CD4-positive, CD25-positive, alpha-beta regulatory T cell (primary cell): ENCODE results near the gene CARD10. TPM values are rescaled to one million over a fixed set of nuclear protein-coding genes. Genes with fewer than 3 reads are reported as not detected.

Experiments used
- ATAC-seq, 2 donors: fragments of 150-1000 bp; cut with Tn5 transposase; one replicate each; pipeline ENCODE4 v1.10.0; 2021; ENCODE audit warnings: low read depth in 2 of 2, moderate number of reproducible peaks in 2 of 2, moderate library complexity in 1 of 2
- DNase-seq, 3 donors: peaks; one replicate each; pipeline versions ENCODE4 v3.0.0 to v3.0.0-alpha.2; 2012 to 2022; ENCODE audit warnings: mixed read lengths in 1 of 3
- H3K27ac ChIP-seq: one replicate; pipeline ENCODE4 v1.7.0; 2013; ENCODE audit warnings: mild to moderate bottlenecking, low read length; ENCODE audit not compliant: insufficient read depth, poor library complexity, severe bottlenecking
- H3K27me3 ChIP-seq: one replicate; pipeline ENCODE4 v1.7.0; 2013; ENCODE audit warnings: low read length; ENCODE audit not compliant: control insufficient read depth, insufficient read depth
- H3K36me3 ChIP-seq: one replicate; pipeline ENCODE4 v1.7.0; 2013; ENCODE audit warnings: mild to moderate bottlenecking, low read length, moderate library complexity; ENCODE audit not compliant: control insufficient read depth, insufficient read depth
- H3K4me1 ChIP-seq: 2 replicates; pipeline ENCODE4 v1.7.0; 2013; ENCODE audit warnings: mild to moderate bottlenecking, low read length; ENCODE audit not compliant: insufficient read depth, control insufficient read depth, poor library complexity, severe bottlenecking
- H3K4me3 ChIP-seq: one replicate; pipeline ENCODE4 v1.7.0; 2013; ENCODE audit warnings: low read depth, mild to moderate bottlenecking, low read length, moderate library complexity
- H3K9me3 ChIP-seq, 2 experiments: 1 replicate in 1 of 2; 2 replicates in 1 of 2; pipeline ENCODE4 v1.7.0; 2013; ENCODE audit warnings: low read length in 2 of 2, mild to moderate bottlenecking in 1 of 2, moderate library complexity in 1 of 2; ENCODE audit not compliant: control insufficient read depth in 2 of 2
- H3K27ac Mint-ChIP-seq, 3 donors: one replicate each; pipeline ENCODE4 v1.8.0; 2020 to 2022; ENCODE audit warnings: mild to moderate bottlenecking in 3 of 3, mixed read lengths in 3 of 3, moderate library complexity in 2 of 3
- H3K27me3 Mint-ChIP-seq: one replicate; pipeline ENCODE4 v1.8.0; 2022; ENCODE audit warnings: mild to moderate bottlenecking, mixed read lengths
- H3K36me3 Mint-ChIP-seq: one replicate; pipeline ENCODE4 v1.8.0; 2020; ENCODE audit warnings: mixed read lengths
- H3K4me1 Mint-ChIP-seq, 4 donors: one replicate each; pipeline ENCODE4 v1.8.0; 2020 to 2022; ENCODE audit warnings: mixed read lengths in 4 of 4, mild to moderate bottlenecking in 1 of 4
- H3K4me3 Mint-ChIP-seq, 4 donors: one replicate each; pipeline ENCODE4 v1.8.0; 2020 to 2022; ENCODE audit warnings: mild to moderate bottlenecking in 4 of 4, mixed read lengths in 4 of 4, moderate library complexity in 3 of 4
- H3K9me3 Mint-ChIP-seq, 7 donors: one replicate each; pipeline ENCODE4 v1.8.0; 2020 to 2022; ENCODE audit warnings: mixed read lengths in 7 of 7, mild to moderate bottlenecking in 3 of 7, moderate library complexity in 2 of 7
- polyA plus RNA-seq, 4 donors: library from polyadenylated mRNA; unstranded; fragments of 300-500 nt; fragmentation: Illumina TruSeq; gene quantifications; one replicate each; pipeline ENCODE4 v1.2.3, GENCODE V29; 2021
- total RNA-seq: library from RNA; stranded (reverse); gene quantifications from one replicate; pipeline ENCODE4 v1.2.3, GENCODE V29; 2022

Gene CARD10
- total and polyA plus RNA-seq, 5 donors from 2014 or later: not detected

GRCh38 chr22:37476389-37477329 lies 42.6 kb downstream of the CARD10 start:
- Mint-ChIP-seq H3K9me3 (no peaks in the 10 kb centered on the region), H3K4me1 (peaks cover 5 to 20% (median 13%) of the 10 kb centered on the region in 4 donors), H3K36me3 (peaks cover 18% of the 10 kb centered on the region), H3K27me3 (no peaks in the 10 kb centered on the region), H3K27ac (peak overlapping the region; percentile 15 to 73 (median 63)), H3K4me3 (no peak overlapping the region)
- no peak for DNase-seq
- ATAC-seq: no peak
- H3K4me1 ChIP-seq: peaks cover 6% of the 10 kb centered on the region
- no peaks in the 10 kb centered on the region for H3K27me3 ChIP-seq
- no peak overlapping the region for H3K27ac ChIP-seq
- no peaks in the 10 kb centered on the region for H3K9me3 ChIP-seq
- no peak overlapping the region for H3K4me3 ChIP-seq
- H3K36me3 ChIP-seq: peaks cover 79% of the 10 kb centered on the region

- Mint-ChIP-seq H3K27me3 (no peaks in the 10 kb centered on the region), H3K9me3 (no peaks in the 10 kb centered on the region), H3K4me3 (no peak overlapping the region), H3K36me3 (peaks cover 24% of the 10 kb centered on the region), H3K4me1 (peaks cover 0 to 15% (median 12%) of the 10 kb centered on the region in 4 donors), H3K27ac (peak overlapping the region in 2 of 3 donors; percentile 55 to 56)
- Histone ChIP-seq H3K4me3 (no peak overlapping the region), H3K4me1 (no peaks in the 10 kb centered on the region), H3K36me3 (peaks cover 79% of the 10 kb centered on the region), H3K27ac (no peak overlapping the region), H3K27me3 (no peaks in the 10 kb centered on the region), H3K9me3 (no peaks in the 10 kb centered on the region)
- ATAC-seq (no peak), DNase-seq (no peak)
These were observed 44.6 kb downstream of the CARD10 start for GRCh38 chr22:37474447-37475090.

GRCh38 chr22:37473437-37473946 lies 45.7 kb downstream of the CARD10 start:
- H3K4me1 Mint-ChIP-seq: peaks cover 0 to 17% (median 13%) of the 10 kb centered on the region in 4 donors
- H3K4me3 Mint-ChIP-seq: no peak overlapping the region
- H3K27me3 Mint-ChIP-seq: no peaks in the 10 kb centered on the region
- ATAC-seq (no peak), DNase-seq (no peak)
- H3K27ac Mint-ChIP-seq: no peak overlapping the region
- Histone ChIP-seq H3K4me3 (no peak overlapping the region), H3K4me1 (no peaks in the 10 kb centered on the region), H3K27ac (no peak overlapping the region), H3K9me3 (no peaks in the 10 kb centered on the region), H3K27me3 (no peaks in the 10 kb centered on the region), H3K36me3 (peaks cover 78% of the 10 kb centered on the region)
- H3K9me3 Mint-ChIP-seq: no peaks in the 10 kb centered on the region
- H3K36me3 Mint-ChIP-seq: peaks cover 31% of the 10 kb centered on the region

GRCh38 chr22:37472418-37473006 lies 46.7 kb downstream of the CARD10 start:
- Histone ChIP-seq H3K4me1 (no peaks in the 10 kb centered on the region), H3K9me3 (no peaks in the 10 kb centered on the region), H3K36me3 (peaks cover 70% of the 10 kb centered on the region), H3K4me3 (no peak overlapping the region), H3K27ac (no peak overlapping the region), H3K27me3 (no peaks in the 10 kb centered on the region)
- H3K4me3 Mint-ChIP-seq: no peak overlapping the region
- H3K27me3 Mint-ChIP-seq: no peaks in the 10 kb centered on the region
- H3K36me3 Mint-ChIP-seq: peaks cover 33% of the 10 kb centered on the region
- peak in 1 of 2 donors; percentile 32 for ATAC-seq
- peaks cover 0 to 23% (median 13%) of the 10 kb centered on the region in 4 donors for H3K4me1 Mint-ChIP-seq
- H3K9me3 Mint-ChIP-seq: no peaks in the 10 kb centered on the region
- DNase-seq: peak in 1 of 3 donors; percentile 37
- H3K27ac Mint-ChIP-seq: no peak overlapping the region

- no peak overlapping the region for H3K4me3 Mint-ChIP-seq
- H3K36me3 ChIP-seq: peaks cover 71% of the 10 kb centered on the region
- H3K9me3 Mint-ChIP-seq: no peaks in the 10 kb centered on the region
- H3K27ac ChIP-seq: no peak overlapping the region
- H3K4me3 ChIP-seq: no peak overlapping the region
- H3K9me3 ChIP-seq: no peaks in the 10 kb centered on the region
- H3K36me3 Mint-ChIP-seq: peaks cover 27% of the 10 kb centered on the region
- peaks cover 0 to 23% (median 13%) of the 10 kb centered on the region in 4 donors for H3K4me1 Mint-ChIP-seq
- H3K27me3 ChIP-seq: no peaks in the 10 kb centered on the region
- no peak for ATAC-seq
- no peak for DNase-seq
- no peaks in the 10 kb centered on the region for H3K4me1 ChIP-seq
- no peaks in the 10 kb centered on the region for H3K27me3 Mint-ChIP-seq
- H3K27ac Mint-ChIP-seq: no peak overlapping the region
These were observed 47.3 kb downstream of the CARD10 start for GRCh38 chr22:37471727-37472417.

- Histone ChIP-seq H3K4me1 (no peaks in the 10 kb centered on the region), H3K27me3 (no peaks in the 10 kb centered on the region), H3K4me3 (no peak overlapping the region), H3K27ac (no peak overlapping the region), H3K36me3 (peaks cover 74% of the 10 kb centered on the region), H3K9me3 (no peaks in the 10 kb centered on the region)
- H3K27ac Mint-ChIP-seq: peak overlapping the region in 1 of 3 donors; percentile 21
- ATAC-seq: no peak
- peaks cover 41% of the 10 kb centered on the region for H3K36me3 Mint-ChIP-seq
- no peak overlapping the region for H3K4me3 Mint-ChIP-seq
- no peaks in the 10 kb centered on the region for H3K9me3 Mint-ChIP-seq
- H3K27me3 Mint-ChIP-seq: no peaks in the 10 kb centered on the region
- peaks cover 0 to 19% (median 17%) of the 10 kb centered on the region in 4 donors for H3K4me1 Mint-ChIP-seq
- no peak for DNase-seq
These were observed 49.1 kb downstream of the CARD10 start for GRCh38 chr22:37470087-37470445.

GRCh38 chr22:37469416-37470086 lies 49.7 kb downstream of the CARD10 start:
- H3K36me3 ChIP-seq: peaks cover 71% of the 10 kb centered on the region
- Mint-ChIP-seq H3K27ac (no peak overlapping the region), H3K9me3 (no peaks in the 10 kb centered on the region)

More at GRCh38 chr22:37469416-37470086, 49.7 kb downstream of the CARD10 start:
- Mint-ChIP-seq H3K27me3 (no peaks in the 10 kb centered on the region), H3K4me3 (no peak overlapping the region), H3K36me3 (peaks cover 41% of the 10 kb centered on the region), H3K4me1 (peaks cover 2 to 17% (median 16%) of the 10 kb centered on the region in 4 donors)
- no peaks in the 10 kb centered on the region for H3K4me1 ChIP-seq
- no peak overlapping the region for H3K4me3 ChIP-seq
- H3K27me3 ChIP-seq: no peaks in the 10 kb centered on the region
- ATAC-seq (no peak), DNase-seq (no peak)
- H3K27ac ChIP-seq: no peak overlapping the region
- no peaks in the 10 kb centered on the region for H3K9me3 ChIP-seq
